DMS 273 treated with DMSO at 0.1 percent for 48 hours (cell line): ENCODE data around the gene UBXN1.

ENCODE experiments used
- DNase-seq: peaks from one replicate; lab custom pipeline; 2025; lab: John Stamatoyannopoulos, UW

Gene UBXN1, protein sequence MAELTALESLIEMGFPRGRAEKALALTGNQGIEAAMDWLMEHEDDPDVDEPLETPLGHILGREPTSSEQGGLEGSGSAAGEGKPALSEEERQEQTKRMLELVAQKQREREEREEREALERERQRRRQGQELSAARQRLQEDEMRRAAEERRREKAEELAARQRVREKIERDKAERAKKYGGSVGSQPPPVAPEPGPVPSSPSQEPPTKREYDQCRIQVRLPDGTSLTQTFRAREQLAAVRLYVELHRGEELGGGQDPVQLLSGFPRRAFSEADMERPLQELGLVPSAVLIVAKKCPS

GRCh38 chr11:62678770-62679696 is at the start of gene UBXN1:
UBXN1 (minus strand) TSS chr11:62679073; CDS start chr11:62678923, 150 bp downstream.
- peak; percentile 49 for DNase-seq

DNA sequence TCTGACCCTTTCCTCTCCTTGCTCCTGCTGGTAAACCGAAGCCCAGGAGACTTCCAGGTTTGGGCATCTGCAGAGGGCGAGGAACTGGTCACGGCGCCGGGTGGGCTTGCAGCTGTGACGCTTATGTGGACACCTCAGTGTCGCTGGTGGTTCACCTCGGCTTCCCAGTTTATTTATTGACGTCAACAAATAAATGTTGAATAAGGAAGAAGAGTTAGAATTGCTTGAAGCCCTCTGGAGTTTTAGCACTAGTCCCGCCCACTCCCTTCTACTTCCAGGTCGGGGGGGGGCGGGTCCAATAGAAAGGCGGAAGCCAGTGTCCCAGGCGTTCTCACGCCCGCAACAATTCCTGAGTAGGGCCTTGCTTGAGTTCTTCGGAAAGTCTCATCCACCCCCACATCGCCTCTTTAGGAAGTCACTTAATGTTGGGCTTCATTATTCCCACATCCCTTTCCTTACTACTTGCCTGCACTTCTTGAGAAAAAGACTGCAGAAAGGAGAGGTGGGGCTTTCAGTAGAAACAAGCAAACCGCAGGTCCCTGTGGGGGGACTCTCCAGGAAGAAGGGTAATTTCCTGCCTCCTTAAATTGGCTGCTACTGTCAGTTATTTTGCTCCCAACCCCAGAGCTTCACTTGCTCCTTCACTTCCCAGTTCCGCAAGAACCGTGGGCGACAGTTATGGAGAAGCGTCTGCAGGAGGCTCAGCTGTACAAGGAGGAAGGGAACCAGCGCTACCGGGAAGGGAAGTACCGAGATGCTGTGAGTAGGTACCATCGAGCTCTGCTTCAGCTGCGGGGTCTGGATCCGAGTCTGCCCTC is 49.5 kb upstream of the UBXN1 start, which contains the start of gene TTC9C:
TSS of gene TTC9C (plus strand) at position 316 of the 818 bp plus-strand sequence. CDS start at position 679, 363 bp downstream.
- DNase-seq: peak; percentile 45

- DNase-seq: peak; percentile 91
These were observed 48.9 kb upstream of the UBXN1 start for GRCh38 chr11:62727872-62728170.

DNA sequence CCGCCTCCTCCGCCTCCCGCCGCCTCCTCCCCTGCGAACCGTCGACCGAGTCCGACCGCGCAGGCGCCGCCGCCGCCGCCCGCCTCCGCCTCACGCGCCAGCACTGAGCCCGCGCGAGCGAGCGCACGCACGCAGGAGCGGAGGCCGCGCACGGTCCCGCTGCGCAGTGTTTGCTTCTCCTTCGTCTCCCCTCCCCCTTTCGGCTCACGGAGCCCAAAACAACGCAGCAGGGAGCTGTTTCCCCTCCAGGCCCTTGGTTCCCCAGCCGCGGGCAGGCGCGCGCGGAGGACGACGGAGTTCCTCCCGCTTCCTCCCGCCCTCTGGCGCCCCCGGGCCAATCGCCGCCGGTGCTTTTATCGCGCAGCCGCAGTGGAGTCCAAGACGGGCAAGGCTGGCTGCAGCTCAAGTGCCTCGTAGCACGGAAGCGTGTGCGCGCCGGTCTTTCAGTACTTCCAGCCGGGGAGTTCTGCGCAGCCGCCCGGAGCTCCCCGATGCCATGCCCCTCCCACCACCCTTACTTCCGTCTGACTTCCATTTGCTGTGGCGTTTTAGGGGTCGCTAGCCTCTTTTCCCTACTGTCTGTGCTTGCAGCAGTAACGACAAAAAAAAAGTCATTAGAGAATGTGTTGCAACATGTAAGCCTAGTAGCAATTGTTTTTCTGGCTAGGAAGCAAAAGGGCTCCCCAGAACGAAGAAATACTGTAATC is 48.4 kb upstream of the UBXN1 start, which contains the start of gene HNRNPUL2:
TSS of gene HNRNPUL2 (minus strand) at position 293 of the 707 bp plus-strand sequence. CDS start 301 bp downstream, outside the sequence.
- DNase-seq: peak; percentile 94

DNA sequence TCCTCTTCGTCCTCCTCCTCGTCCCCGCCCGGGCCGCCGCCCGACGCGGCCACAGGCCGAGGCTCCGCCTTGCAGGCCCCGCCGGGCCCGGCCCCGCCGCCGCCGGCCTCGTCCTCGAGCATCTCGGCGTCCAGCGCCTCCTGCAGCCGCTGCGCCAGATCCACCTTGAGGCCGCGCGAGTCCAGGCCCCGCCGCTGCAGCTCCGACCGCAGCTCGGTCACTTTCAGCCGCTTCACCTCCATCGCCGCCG is 48.0 kb upstream of the UBXN1 start:
- DNase-seq: no peak

DNA sequence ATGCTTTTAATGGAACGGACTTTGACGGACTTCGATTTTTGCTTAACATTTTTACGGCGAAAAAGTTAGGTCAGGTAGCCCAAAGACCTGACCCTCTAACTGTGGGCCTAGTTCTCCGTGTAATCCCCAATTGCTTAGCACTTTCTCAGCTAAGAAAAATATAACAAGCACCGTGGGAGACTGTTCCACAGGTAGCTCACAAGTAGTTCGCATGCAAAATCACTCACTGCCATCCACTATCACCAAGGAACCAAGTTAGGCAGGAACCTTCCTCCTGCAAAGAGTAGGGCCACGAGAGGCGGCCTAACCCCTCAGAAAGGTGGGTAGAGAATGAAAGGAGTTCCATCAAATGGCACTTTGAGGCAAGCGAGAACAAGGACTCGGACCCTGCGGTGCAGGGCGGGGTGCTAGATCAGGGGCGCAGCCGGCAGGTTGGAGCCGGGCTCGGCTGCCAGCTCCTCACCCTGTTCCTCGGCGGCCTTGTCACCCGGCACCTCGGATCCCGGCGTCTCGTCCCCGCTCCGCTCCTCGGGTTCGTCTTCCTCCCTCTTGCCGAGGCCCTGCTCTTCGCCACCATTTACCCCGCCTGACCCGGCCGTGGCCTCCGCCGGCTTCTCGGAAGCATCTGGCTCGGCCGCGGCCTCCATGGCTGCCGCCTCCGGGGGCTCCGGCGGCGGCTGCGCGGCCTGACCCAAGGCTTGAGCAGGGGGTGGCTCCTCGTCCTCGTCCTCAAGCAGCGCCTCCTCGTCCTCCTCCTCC is 47.5 kb upstream of the UBXN1 start:
- no peak for DNase-seq

DNA sequence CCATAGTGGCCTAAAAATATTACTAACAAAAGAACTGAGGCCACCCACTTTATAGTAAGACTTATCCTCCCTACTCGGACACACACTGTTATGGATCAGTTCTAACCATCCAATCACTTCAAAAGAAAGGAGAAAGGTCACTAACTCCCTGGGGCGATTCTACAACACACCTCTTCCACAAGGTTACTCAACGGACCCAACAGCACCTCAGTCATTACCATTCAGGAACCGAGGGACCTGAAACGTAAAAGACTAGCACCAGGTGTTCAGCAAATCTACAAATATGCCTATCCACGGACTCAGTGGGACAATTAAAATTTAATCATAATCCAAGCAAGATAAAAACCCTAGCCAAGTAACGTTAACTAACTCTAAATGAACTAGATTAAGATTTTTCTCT is 46.8 kb upstream of the UBXN1 start:
- no peak for DNase-seq

DNA sequence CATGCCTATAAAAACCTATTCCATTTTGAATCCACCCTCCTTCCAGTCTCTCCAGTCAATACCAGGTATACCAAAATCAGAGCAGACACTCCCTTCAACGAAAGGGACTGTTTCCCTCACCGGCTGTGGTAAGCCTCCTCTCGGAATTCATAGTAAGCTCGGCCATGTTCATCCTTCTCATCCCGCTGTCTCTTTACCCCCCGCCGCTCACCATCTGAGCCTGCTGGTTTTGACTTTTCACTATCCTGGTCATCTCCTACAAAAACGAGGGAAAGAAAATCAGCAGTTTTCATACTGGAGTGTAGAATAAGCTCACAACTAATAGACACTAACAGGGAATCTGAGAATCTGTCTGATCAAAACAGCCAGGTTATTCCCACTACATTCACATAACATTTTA is 45.3 kb upstream of the UBXN1 start:
- DNase-seq: no peak

GRCh38 chr11:62721994-62722393 is 43.1 kb upstream of the UBXN1 start:
- DNase-seq: no peak

DNA sequence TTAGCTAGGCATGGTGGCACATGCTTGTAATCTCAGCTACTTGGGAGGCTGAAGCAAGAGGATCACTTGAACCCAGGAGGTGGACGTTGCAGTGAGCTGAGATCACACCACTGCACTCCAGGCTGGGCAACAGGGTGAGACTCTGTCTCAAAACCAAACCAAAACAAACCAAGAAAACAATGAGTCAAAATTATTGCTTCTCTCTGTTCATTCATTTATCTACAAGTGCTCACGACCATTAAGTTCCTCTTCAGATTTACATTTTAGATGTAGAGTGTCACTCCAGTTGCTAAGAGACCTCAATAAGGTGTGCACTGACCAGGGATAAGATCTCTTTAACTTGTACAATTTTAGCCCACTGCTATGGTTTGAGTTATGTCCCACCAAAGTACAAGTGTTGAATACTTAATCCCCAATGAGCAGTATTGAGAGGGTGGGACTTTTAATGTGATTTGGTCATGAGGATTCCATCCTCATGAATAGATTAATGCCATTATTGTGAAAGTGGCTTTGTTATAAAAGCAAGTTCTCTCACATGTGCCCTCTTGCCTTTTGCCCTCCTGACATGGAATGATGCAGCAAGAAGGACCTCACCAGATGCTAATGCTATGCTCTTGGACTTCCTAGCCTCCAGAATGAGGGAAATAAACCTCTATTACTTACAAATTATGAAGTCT is 40.6 kb upstream of the UBXN1 start:
- no peak for DNase-seq

DNA sequence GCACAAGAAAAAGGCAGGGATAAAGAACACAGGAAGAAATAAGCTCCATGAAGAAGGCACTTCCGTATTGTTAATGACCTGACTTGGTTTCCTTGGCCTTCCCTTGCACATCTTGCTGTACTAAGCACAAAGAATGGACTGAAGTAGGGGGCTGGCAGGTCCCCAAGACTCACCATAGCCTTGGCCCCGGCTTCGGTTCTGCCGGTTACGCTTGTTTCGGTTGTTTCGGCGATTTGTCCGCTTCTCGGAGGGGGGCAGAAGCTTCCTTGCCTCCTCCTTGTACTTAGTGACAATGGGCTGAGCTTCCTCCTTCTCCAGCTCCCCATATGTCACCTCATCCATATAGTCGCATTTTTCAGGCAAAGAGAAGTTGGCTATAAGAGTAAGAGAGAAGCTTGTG is 37.9 kb upstream of the UBXN1 start:
- DNase-seq: no peak

DNA sequence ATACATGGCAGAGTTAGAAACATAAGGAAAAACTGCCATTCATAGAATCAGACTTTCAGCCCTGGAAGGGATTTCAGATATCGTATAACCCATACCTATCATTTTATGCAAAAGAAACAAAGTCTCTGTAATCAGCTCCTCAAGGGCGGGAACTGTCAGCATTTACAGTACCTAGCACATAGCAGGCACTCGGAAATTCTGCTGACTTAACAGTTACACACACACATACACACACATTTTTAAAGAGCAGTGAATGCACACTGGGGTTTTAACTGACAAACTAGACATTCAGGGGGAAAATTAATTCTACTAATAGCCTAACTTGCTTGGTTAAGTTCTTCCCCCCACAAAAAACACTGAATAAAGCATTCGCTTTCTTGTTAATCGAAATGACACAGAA is 37.3 kb upstream of the UBXN1 start:
- DNase-seq: no peak

DNA sequence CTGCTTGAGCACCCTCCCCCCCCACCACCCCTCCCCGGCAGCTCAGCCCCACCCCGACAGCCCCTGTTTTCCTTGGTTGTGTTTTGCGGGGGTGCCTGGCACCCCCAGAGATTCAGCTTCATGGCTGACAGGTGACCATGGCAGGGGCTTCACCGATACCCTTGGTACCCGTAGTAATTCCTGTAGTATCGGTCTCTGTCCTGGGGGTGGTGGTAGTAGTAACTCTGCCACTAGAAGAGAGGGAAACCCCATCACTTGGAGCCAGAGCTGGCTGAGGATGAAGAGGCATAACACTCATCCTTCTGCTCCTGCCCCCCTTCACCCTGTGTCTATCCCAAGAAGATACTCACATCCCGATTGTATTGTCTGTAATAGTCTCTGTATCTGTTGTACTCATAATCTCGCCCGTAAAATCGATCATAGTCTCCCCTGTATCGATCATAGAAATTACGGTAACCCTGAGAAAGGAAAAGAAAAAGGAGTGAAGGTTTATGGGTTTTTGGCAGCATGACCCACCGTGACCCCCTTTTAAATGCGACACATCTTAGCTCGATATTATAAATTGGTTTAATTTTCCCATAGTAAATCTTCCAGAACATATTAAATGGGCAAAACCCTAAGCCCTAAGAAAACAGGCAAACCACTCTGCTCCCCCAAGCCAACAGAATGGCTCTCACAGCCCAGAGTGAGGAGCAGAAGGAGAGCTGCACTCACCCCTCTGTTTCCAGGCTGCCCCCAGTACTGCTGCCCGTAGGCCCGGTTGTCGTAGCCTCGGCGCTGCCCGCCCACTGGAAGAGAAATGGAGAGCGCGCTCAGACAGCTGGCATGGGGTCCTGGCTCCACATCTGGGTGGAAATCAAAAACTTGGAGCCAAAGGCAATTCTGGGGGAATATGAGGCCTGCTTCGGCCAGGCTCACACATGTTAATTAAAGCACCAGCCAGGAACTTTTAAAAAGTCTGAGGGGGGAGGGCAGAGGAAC is 36.6 kb upstream of the UBXN1 start:
- no peak for DNase-seq

DNA sequence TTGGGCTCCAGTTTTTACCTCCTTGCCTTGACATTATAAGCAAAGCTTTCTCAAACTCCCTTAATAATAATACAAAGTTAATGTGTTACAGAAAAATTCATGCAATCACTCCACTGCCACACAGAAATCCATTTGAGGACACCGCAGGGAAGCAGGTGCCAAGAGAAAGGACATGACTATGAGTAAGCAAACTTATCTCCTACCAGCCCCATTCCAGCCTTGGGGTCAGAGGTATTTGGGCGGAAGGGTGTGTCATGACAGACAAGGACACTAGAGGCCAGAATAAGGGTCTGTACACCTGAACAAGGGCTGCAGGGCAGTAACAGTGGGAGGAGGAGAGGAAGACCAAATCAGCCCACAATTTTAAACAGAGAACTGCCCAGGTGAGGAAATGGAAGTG is 34.5 kb upstream of the UBXN1 start:
- no peak for DNase-seq

DNA sequence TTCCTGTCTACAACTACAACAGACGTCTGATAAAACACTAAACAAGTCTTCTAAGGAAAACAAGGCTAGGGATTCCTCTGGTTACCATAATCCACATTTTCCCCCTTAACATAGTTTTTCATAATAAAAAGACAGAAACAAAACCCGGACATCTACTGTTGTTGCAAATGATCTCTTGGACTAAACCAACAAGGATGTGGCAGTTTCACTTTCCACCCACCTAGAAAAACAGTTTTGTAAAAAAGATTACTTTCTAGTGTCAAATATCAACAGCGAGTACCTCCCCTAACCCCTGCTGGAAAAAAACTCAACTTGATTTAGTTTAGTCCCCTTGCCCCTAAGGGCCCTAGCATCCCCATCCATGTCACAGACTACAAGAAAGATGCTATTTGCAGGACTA is 34.0 kb upstream of the UBXN1 start:
- no peak for DNase-seq

DNA sequence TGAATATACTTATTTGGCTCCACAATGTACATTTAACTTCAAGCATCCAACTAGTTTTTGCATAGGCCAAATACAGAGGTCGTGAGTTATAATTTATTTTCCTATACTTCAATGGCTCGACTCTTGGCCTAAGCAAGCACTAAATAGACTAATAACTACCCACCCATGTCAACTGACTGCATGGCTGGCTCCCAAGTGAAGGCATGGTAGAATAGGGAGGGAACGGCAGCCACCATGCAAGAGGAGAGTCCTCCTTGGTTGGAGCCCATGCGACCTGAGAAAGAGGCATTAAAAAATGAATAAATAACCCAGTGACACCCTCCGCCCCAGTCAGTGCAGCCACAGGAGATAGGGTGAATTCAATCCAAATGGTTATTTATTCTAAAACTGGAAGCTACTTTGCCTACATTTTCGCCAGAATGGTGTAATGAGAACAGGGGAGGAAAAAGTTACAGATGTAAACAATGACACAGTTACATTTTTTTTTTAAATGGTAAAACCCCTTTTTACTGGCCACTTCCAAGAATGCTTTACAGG is 33.5 kb upstream of the UBXN1 start:
- DNase-seq: no peak

GRCh38 chr11:62710001-62710345 is 31.1 kb upstream of the UBXN1 start:
- DNase-seq: no peak

GRCh38 chr11:62709247-62710000 is 30.6 kb upstream of the UBXN1 start:
- DNase-seq: peak; percentile 94
